WTC11 (cell line): ENCODE measurements around the gene FAH. TPM values are rescaled to one million over a fixed set of nuclear protein-coding genes. Genes with fewer than 3 reads are reported as not detected.

Experiments used
- ATAC-seq: fragments of 200-7000 bp; cut with Tn5 transposase; 2 replicates; pipeline ENCODE4 v1.10.0; 2021; ENCODE audit warnings: mild to moderate bottlenecking, moderate library complexity
- CTCF ChIA-PET: fragments of 300-600 bp; sonication (Branson Sonifier 250); formaldehyde crosslinking; loops from one replicate; lab custom pipeline; 2021; ENCODE audit warnings: antibody characterized with exemption; lab: Charles Lee
- POLR2A ChIA-PET: fragments of 350-600 bp; sonication (Branson Sonifier 250); formaldehyde crosslinking; loops from one replicate; lab custom pipeline; 2021; ENCODE audit warnings: antibody characterized with exemption; lab: Charles Lee
- DNase-seq: peaks from one replicate; pipeline ENCODE4 v3.0.0; 2021; ENCODE audit warnings: low spot score
- H3K27ac Mint-ChIP-seq: 2 replicates; pipeline ENCODE4 v1.8.0; 2021; ENCODE audit warnings: mixed read lengths
- H3K27me3 Mint-ChIP-seq: 2 replicates; pipeline ENCODE4 v1.8.0; 2021; ENCODE audit warnings: low read depth, mild to moderate bottlenecking, moderate library complexity, mixed read lengths
- H3K36me3 Mint-ChIP-seq: 2 replicates; pipeline ENCODE4 v1.8.0; 2021; ENCODE audit warnings: mixed read lengths
- H3K4me1 Mint-ChIP-seq: 2 replicates; pipeline ENCODE4 v1.8.0; 2022; ENCODE audit warnings: mixed read lengths
- H3K4me3 Mint-ChIP-seq: 2 replicates; pipeline ENCODE4 v1.8.0; 2021; ENCODE audit warnings: mild to moderate bottlenecking, moderate library complexity, mixed read lengths
- H3K9me3 Mint-ChIP-seq: 2 replicates; pipeline ENCODE4 v1.8.0; 2021; ENCODE audit warnings: mixed read lengths
- AFF4 ChIP-seq: sonication (generic); formaldehyde crosslinking; IDR thresholded peaks from 2 replicates; pipeline ENCODE4 v1.8.1; 2023; ENCODE audit warnings: mild to moderate bottlenecking, missing genetic modification reagents, borderline replicate concordance
- E2F5 ChIP-seq: sonication (generic); formaldehyde crosslinking; IDR thresholded peaks from 2 replicates; pipeline ENCODE4 v1.8.1; 2022; ENCODE audit warnings: mild to moderate bottlenecking, moderate library complexity, missing genetic modification reagents
- ERG ChIP-seq: fragments of 250-450 bp; sonication (Bioruptor Pico); IDR thresholded peaks from 2 replicates; pipeline ENCODE4 v1.8.0; 2021; ENCODE audit warnings: mild to moderate bottlenecking
- FOXP4 ChIP-seq: sonication (generic); formaldehyde crosslinking; IDR thresholded peaks from 2 replicates; pipeline ENCODE4 v1.8.0; 2022; ENCODE audit warnings: mild to moderate bottlenecking, missing genetic modification reagents
- NR3C1 ChIP-seq: sonication (generic); formaldehyde crosslinking; conservative IDR thresholded peaks from 2 replicates; pipeline ENCODE4 v1.8.1; 2023; ENCODE audit warnings: low read depth, mild to moderate bottlenecking, missing genetic modification reagents
- SOX15 ChIP-seq: fragments of 250-450 bp; sonication (Bioruptor Pico); IDR thresholded peaks from 2 replicates; pipeline ENCODE4 v1.9.0; 2021; ENCODE audit warnings: mild to moderate bottlenecking
- SP1 ChIP-seq: sonication (generic); formaldehyde crosslinking; conservative IDR thresholded peaks from 2 replicates; pipeline ENCODE4 v1.8.1; 2022; ENCODE audit warnings: missing genetic modification reagents
- TEAD4 ChIP-seq: sonication (generic); formaldehyde crosslinking; IDR thresholded peaks from 2 replicates; pipeline ENCODE4 v1.8.0; 2022; ENCODE audit warnings: mild to moderate bottlenecking, missing genetic modification reagents
- USF2 ChIP-seq: sonication (generic); formaldehyde crosslinking; IDR thresholded peaks from 2 replicates; pipeline ENCODE4 v1.8.1; 2023; ENCODE audit warnings: mild to moderate bottlenecking, missing genetic modification reagents, moderate library complexity
- ZNF219 ChIP-seq: sonication (generic); formaldehyde crosslinking; IDR thresholded peaks from 2 replicates; pipeline ENCODE4 v1.8.0; 2023; ENCODE audit warnings: missing genetic modification reagents, mild to moderate bottlenecking, borderline replicate concordance
- ZNF317 ChIP-seq: sonication (generic); formaldehyde crosslinking; IDR thresholded peaks from 2 replicates; pipeline ENCODE4 v1.8.1; 2023; ENCODE audit warnings: low read depth, mild to moderate bottlenecking, moderate library complexity, missing genetic modification reagents, borderline replicate concordance
- ZNF396 ChIP-seq: fragments of 250-450 bp; sonication (Bioruptor Pico); IDR thresholded peaks from 2 replicates; pipeline ENCODE4 v1.8.0; 2021; ENCODE audit warnings: mild to moderate bottlenecking, moderate library complexity, borderline replicate concordance
- total RNA-seq: library from RNA; stranded (reverse); gene quantifications from 3 replicates; pipeline ENCODE4 v1.2.3, GENCODE V29; 2021

FAH gene
- total RNA-seq, 1 experiment from 2014 or later, result 22.8 TPM

- H3K27me3 Mint-ChIP-seq, result no peaks in the 10 kb centered on the region
- H3K27ac Mint-ChIP-seq, result no peak overlapping the region
- no peak overlapping the region for H3K4me3 Mint-ChIP-seq
- H3K9me3 Mint-ChIP-seq, result no peaks in the 10 kb centered on the region; the same call in 1 of the 2 replicates
- TF ChIP-seq FOXP4 (CRISPR knock-in tag) (no peak), TEAD4 (CRISPR knock-in tag) (no peak), SP1 (CRISPR knock-in tag) (no peak), ERG (CRISPR knock-in tag) (no peak), AFF4 (no peak), ZNF396 (CRISPR knock-in tag) (no peak), ZNF317 (no peak), USF2 (CRISPR knock-in tag) (no peak)
- ATAC-seq, result no peak
- no peaks in the 10 kb centered on the region for H3K4me1 Mint-ChIP-seq
- no peak for DNase-seq
- ChIA-PET POLR2A (interaction anchor here (1.2 kb wide), 1 partner anchor 9 kb away, joined by 4 read pairs; no protein-coding TSS in a partner anchor), CTCF (no interaction called here)
- H3K36me3 Mint-ChIP-seq, result peaks cover 12% of the 10 kb centered on the region
Observed at GRCh38 chr15:80177156-80177555, 24.4 kb downstream of the FAH start.

GRCh38 chr15:80179025-80179759 is 26.4 kb downstream of the FAH start:
- POLR2A ChIA-PET, result no interaction called here
- DNase-seq (no peak), ATAC-seq (no peak)
- Mint-ChIP-seq H3K36me3 (peaks cover 12% of the 10 kb centered on the region), H3K27ac (no peak overlapping the region; the same call in 1 of the 2 replicates), H3K27me3 (no peaks in the 10 kb centered on the region), H3K4me1 (no peaks in the 10 kb centered on the region), H3K4me3 (no peak overlapping the region), H3K9me3 (no peaks in the 10 kb centered on the region; the same call in 1 of the 2 replicates)
- CTCF ChIA-PET, result interaction anchor here (0.7 kb wide), 2 partner anchors 27 to 326 kb away, joined by 3 to 8 read pairs; partner anchors contain the start of gene FAH
- TF ChIP-seq E2F5 (no peak), ZNF219 (CRISPR knock-in tag) (no peak), SOX15 (CRISPR knock-in tag) (no peak), NR3C1 (CRISPR knock-in tag) (no peak)
